GM12873 (cell line): Measurements from ENCODE around the gene CHN2.
A peak's percentile ranks its signal among the peaks of the same experiment; 100 is the strongest.

Experiments
- CTCF ChIP-seq: IDR thresholded peaks from 2 replicates; pipeline ENCODE4 v1.5.1; 2012; ENCODE audit warnings: low read depth, mild to moderate bottlenecking, moderate library complexity, low read length, control low read depth; ENCODE audit not compliant: insufficient read depth; ENCODE audit errors: missing control alignments

The CHN2 gene

GRCh38 chr7:29400437-29400836 lies 205.9 kb downstream of the CHN2 start:
- TF ChIP-seq CTCF: no peak

GRCh38 chr7:29401769-29402168 lies 207.2 kb downstream of the CHN2 start:
- TF ChIP-seq CTCF: no peak

- no peak for TF ChIP-seq CTCF
Measured at GRCh38 chr7:29405891-29406290, 211.3 kb downstream of the CHN2 start.

- no peak for TF ChIP-seq CTCF
Measured at GRCh38 chr7:29406366-29406765, 211.8 kb downstream of the CHN2 start.

- peak; percentile 81 for TF ChIP-seq CTCF
Measured at GRCh38 chr7:29408841-29409243, 214.3 kb downstream of the CHN2 start.

- TF ChIP-seq CTCF: no peak
Measured at GRCh38 chr7:29410996-29411395, 216.4 kb downstream of the CHN2 start.

GRCh38 chr7:29412912-29413311 lies 218.3 kb downstream of the CHN2 start:
- no peak for TF ChIP-seq CTCF

GRCh38 chr7:29413626-29414136 lies 219.1 kb downstream of the CHN2 start:
- TF ChIP-seq CTCF: no peak
